SJSA1 (cell line): ENCODE measurements around the gene MYH9. TPM values are rescaled to one million over a fixed set of nuclear protein-coding genes. Genes with fewer than 3 reads are reported as not detected.
"Not testable (repeated sequence)": the region's sequence is repeated elsewhere in the genome, so short reads cannot be mapped to it uniquely, and the experiment has no call there.

Source experiments
- DNase-seq, 2 experiments: peaks; one replicate each; pipeline ENCODE4 v3.0.0-alpha.2; 2015 to 2020; ENCODE audit warnings: low spot score in 2 of 2, low read depth in 1 of 2
- H3K27ac ChIP-seq: fragments of 250-450 bp; sonication (Bioruptor Pico); 2 replicates; pipeline ENCODE4 v1.5.1; 2020; ENCODE audit warnings: mild to moderate bottlenecking, moderate library complexity
- H3K27me3 ChIP-seq: fragments of 250-450 bp; sonication (Bioruptor Pico); replicated peaks from 2 replicates; pipeline ENCODE4 v1.5.1; 2020; ENCODE audit warnings: mild to moderate bottlenecking, moderate library complexity
- H3K36me3 ChIP-seq: fragments of 250-450 bp; sonication (Bioruptor Pico); 2 replicates; pipeline ENCODE4 v1.5.1; 2020; ENCODE audit warnings: mild to moderate bottlenecking
- H3K4me1 ChIP-seq: fragments of 250-450 bp; sonication (Bioruptor Pico); replicated peaks from 2 replicates; pipeline ENCODE4 v1.6.1; 2021; ENCODE audit warnings: mild to moderate bottlenecking
- H3K4me3 ChIP-seq: fragments of 250-450 bp; sonication (Bioruptor Pico); 2 replicates; pipeline ENCODE4 v1.5.1; 2020; ENCODE audit warnings: mild to moderate bottlenecking
- H3K9me3 ChIP-seq: fragments of 250-450 bp; sonication (Bioruptor Pico); replicated peaks from 2 replicates; pipeline ENCODE4 v1.5.1; 2020; ENCODE audit warnings: mild to moderate bottlenecking
- total RNA-seq: library from RNA; depleted of rRNA; stranded (reverse); fragments of >200 nt; shearing (Covaris generic); gene quantifications from 2 replicates; pipeline ENCODE4 v1.2.3, GENCODE V29; 2014; rRNA removed

The MYH9 gene
- 510 and 668 TPM in 2 replicates for total RNA-seq

DNA sequence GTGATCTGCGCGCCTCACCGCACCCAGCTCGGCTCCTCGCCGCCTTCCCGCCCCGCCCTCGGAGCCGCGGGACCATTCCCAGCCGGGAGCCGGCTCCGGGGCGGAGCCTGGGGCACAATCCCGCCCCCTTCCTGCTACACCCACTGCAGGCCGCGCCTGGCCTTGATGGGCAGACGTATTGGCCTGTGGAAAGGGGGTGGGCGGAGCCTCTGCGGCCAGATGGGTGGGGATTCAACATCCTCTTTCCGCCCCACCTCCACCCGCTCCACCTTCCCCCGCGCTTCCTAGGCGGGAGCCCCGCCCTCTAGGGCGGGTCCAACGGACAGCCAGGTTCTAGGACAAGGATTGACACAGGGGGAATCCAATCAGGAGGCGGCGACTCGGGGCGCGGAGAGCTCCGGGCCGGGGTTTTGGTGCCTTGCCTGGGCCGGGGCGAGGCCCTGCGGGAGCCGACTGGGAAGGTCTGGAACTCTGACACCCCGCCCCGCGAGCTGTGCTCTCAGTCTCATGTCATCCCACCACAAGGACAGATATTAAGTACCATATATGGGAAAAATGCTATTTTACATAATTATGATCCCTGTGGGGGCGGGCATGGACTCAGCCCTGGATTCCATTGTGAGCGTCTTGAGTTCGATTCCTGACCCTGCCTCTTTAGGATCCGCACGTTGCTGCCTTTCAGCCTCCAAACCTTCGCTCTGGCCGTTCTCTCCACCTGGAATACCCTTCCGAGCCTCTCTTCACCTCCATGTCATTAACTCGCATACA, at the start of gene MYH9:
Gene MYH9 (minus strand): TSS at position 9 of the 768 bp plus-strand sequence. CDS start 38,731 bp downstream, outside the sequence.
- peaks cover 44% of the 10 kb centered on the region for H3K36me3 ChIP-seq
- H3K4me3 ChIP-seq, result peak within 1 kb of the TSS; percentile 88
- H3K27me3 ChIP-seq, result no peaks in the 10 kb centered on the region
- peak; percentile 100 for DNase-seq
- H3K27ac ChIP-seq, result peak within 1 kb of the TSS; percentile 64
- H3K9me3 ChIP-seq, result no peaks in the 10 kb centered on the region
- H3K4me1 ChIP-seq, result peaks cover 31% of the 10 kb centered on the region

DNA sequence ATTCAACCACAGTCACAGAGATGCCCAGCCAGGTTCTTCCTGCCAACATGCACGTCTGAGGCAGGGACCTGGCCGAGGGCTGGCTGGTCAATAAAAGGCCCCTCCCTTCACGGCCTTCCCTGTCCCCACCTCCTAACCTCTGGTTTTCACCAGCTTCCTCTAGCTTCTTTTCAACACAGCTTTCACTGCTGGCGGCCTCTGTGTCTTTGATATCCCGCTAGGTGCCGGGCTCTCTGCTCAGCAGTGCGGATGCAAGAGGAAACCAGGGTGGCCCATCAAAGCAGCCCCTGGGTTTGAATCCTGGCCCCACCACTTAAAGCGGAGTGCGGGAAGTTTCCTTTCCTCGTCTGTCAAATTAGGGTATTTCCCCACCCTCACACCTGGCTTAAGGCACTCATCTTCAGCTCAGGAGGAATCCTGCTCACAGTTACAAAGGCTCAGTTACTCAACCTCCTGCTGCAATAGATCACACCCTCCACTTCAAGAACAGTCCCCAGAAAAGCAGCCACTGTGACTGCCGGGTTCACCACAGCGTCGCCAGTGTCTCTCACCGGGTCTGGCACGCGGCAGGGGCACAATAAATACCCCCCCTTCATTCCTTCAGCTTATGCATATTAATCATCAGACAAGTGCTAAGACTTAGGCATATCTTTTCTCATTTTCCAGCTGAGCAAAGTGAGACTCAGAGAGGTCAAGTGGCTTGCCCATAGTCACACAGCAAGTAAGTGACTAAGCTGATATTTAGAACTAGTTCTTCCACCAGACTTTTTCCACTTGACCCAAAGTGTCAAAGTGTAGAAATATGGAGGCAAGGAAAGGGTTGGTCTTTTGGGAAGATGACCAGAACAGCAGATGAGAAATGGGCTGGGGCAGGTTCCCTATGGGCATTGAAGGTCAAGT, 48.0 kb upstream of the MYH9 start:
- H3K4me3 ChIP-seq, result no peak overlapping the region
- no peaks in the 10 kb centered on the region for H3K9me3 ChIP-seq
- DNase-seq, result no peak
- no peaks in the 10 kb centered on the region for H3K27me3 ChIP-seq
- peaks cover 80% of the 10 kb centered on the region for H3K4me1 ChIP-seq
- no peaks in the 10 kb centered on the region for H3K36me3 ChIP-seq
- H3K27ac ChIP-seq, result no peak overlapping the region

DNA sequence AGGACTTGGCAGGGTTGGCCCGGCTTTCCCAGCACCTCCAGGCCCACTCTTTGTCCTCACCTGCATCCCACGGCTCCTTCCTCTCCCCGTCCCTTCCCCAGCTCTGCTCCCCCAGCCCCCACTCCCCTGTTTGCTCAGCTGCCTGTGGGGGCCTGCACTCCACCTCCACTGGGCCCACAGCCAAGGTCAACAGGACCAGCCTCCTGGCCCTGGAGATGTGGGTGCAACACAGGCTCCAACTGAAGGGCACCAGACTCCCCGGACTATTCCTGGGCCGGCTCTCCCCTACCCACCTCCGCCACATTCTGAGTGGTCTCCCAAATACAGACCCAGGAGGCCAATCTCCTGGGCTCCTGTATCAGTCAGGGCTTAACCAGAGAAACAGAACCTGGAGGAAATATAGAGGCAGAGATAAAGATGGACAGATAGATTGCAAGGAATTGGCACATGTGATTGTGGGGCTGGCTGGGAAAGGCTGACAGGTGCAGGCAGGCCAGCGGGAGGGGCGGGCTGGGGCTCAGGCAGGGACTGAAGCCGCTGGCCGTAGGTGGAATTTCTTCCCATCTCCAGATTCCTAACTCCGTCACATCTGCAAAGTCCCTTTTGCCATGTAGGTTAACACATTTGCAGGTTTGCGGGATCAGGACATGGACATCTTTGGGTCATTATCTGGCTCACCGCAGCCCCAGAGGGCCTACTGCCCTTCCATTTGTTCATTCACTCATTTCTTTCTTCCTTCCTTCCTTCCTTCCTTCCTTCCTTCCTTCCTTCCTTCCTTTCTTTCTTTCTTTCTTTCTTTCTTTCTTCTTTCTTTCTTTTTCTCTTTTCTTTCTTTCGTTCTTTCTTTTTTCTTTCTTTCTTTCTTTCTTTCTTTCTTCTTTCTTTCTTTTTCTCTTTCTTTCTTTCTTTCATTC, 45.8 kb upstream of the MYH9 start:
- Histone ChIP-seq H3K9me3 (no peaks in the 10 kb centered on the region), H3K27me3 (no peaks in the 10 kb centered on the region), H3K36me3 (no peaks in the 10 kb centered on the region), H3K4me3 (no peak overlapping the region), H3K4me1 (peaks cover 61% of the 10 kb centered on the region), H3K27ac (no peak overlapping the region)
- DNase-seq, result no peak

DNA sequence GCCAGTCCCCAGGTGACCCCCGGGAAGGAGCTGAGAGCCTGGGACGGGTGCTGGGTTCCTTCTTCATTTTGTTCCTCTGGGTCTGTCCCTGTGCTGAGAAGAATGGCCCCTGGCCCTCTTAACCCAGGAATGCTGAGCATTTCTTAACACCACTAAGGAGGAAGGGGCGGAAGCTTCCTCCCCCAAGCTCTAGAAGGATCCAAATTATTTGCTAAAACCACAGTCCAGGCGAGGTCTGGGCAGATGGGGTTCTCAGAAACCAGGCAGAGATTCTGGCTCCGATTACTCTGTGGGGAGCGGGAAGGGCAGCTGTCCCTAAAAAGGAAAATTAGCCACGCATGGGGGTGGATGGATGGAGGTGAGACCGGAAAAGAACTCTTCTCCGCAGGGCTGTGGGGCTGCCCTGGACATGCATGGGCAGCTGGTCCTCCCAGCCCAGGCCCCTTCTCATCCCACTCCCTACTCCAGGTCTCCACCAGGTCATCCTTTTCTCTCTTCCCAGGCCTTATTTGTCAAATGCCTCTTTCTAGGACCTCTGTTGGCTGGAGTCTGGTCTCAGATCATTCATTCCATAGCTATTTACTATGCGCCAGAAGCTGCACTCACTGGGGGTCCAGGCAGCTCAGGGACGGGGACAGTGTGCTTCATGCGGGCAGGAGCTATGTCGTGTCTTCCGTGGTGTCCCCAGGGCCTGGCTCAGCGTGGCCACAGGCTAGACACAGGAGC, 45.0 kb upstream of the MYH9 start:
- Histone ChIP-seq H3K27me3 (no peaks in the 10 kb centered on the region), H3K9me3 (no peaks in the 10 kb centered on the region), H3K36me3 (no peaks in the 10 kb centered on the region), H3K4me3 (no peak overlapping the region), H3K4me1 (peaks cover 60% of the 10 kb centered on the region), H3K27ac (no peak overlapping the region)
- DNase-seq, result peak in 1 of 2 experiments; percentile 40

DNA sequence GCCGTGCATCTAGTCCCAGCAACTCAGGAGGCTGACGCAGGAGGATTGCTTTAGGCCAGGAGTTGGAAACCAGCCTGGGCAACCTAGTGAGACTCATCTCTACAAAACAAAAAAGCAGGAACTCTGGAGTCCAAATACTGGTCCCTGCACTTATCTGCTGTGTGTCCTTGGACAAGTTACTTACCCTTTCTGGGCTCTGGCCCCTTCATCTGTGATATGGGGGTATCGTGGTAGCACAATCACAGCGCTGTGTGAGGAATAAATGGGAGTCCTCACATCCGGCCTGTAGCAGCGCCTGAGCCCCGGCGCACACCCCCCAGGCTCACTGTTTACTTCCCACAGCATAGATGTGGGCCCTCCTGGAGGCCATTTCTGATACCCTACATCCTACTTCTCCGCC, 44.2 kb upstream of the MYH9 start:
- H3K4me1 ChIP-seq, result peaks cover 61% of the 10 kb centered on the region
- no peak overlapping the region for H3K27ac ChIP-seq
- DNase-seq, result no peak
- no peak overlapping the region for H3K4me3 ChIP-seq
- H3K9me3 ChIP-seq, result no peaks in the 10 kb centered on the region
- no peaks in the 10 kb centered on the region for H3K27me3 ChIP-seq
- H3K36me3 ChIP-seq, result no peaks in the 10 kb centered on the region

DNA sequence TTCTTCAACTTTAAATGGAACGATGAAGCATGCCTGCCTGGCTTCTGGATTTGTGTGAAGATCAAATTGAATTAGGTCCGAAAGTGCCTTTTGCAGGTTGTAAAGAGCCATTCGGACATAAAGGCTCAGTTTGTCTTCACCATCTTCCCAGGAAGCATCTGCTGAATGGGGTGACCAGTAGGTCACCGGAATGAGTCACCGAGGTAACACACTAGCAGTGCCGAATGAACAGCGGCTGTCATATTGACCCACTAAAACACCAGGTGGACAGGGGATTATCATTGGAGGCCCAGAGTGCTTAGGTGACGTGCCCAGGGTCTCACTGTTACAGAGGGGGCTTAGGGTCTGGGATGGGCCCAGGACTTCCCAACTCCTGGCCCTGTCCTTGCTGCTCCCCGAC, 43.1 kb upstream of the MYH9 start:
- no peaks in the 10 kb centered on the region for H3K9me3 ChIP-seq
- DNase-seq, result no peak
- H3K4me3 ChIP-seq, result no peak overlapping the region
- no peak overlapping the region for H3K27ac ChIP-seq
- H3K4me1 ChIP-seq, result peaks cover 60% of the 10 kb centered on the region
- no peaks in the 10 kb centered on the region for H3K36me3 ChIP-seq
- no peaks in the 10 kb centered on the region for H3K27me3 ChIP-seq

DNA sequence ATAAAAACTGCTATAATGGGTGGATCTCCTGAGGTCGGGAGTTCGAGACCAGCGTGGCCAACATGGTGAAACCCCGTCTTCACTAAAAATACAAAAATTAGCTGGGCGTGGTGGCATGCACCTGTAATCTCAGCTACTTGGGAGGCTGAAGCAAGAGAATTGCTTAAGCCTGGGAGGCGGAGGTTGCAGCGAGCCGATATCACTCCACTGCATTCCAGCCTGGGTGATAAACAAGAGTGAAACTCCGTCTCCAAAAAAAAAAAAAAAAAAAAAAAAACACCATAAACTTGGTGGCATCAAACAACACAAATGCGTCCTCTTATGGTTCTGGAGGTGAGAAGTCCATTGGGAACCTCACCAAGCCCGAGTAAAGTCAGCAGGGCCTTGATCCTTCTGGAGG, 40.2 kb upstream of the MYH9 start:
- H3K9me3 ChIP-seq, H3K36me3 ChIP-seq, H3K27me3 ChIP-seq, H3K27ac ChIP-seq, DNase-seq, H3K4me3 ChIP-seq: not testable (repeated sequence)
- peaks cover 58% of the 10 kb centered on the region for H3K4me1 ChIP-seq

DNA sequence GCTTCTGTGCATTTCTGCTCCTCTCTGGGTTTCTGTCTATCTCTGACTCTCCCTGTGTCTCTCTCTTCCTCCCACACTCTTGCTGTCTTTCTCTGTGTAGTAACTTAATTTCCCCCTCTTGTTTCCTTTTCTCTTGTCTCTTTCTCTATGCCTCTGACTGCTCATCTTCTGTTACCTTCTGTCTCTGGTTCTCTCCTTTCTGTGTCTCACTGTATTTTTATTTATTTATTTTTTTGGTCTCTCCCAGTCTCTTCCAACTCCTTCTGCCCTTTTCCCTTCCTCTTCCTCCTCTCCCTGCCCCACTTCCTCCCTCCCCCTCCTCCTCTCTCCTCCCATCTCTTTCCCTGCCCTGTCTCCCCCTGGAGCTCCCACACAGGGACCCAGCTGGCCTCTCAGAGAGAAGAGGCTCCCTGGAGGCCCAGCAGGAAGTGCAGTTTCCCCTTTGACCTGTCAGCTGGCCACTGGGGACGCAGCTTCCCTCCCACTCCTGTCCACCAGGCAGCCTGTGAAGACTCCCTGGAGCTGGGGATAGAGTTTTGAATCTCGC, 38.3 kb upstream of the MYH9 start:
- no peak overlapping the region for H3K4me3 ChIP-seq
- no peaks in the 10 kb centered on the region for H3K27me3 ChIP-seq
- no peaks in the 10 kb centered on the region for H3K36me3 ChIP-seq
- no peak overlapping the region for H3K27ac ChIP-seq
- H3K4me1 ChIP-seq, result peaks cover 40% of the 10 kb centered on the region
- no peaks in the 10 kb centered on the region for H3K9me3 ChIP-seq
- DNase-seq, result no peak

DNA sequence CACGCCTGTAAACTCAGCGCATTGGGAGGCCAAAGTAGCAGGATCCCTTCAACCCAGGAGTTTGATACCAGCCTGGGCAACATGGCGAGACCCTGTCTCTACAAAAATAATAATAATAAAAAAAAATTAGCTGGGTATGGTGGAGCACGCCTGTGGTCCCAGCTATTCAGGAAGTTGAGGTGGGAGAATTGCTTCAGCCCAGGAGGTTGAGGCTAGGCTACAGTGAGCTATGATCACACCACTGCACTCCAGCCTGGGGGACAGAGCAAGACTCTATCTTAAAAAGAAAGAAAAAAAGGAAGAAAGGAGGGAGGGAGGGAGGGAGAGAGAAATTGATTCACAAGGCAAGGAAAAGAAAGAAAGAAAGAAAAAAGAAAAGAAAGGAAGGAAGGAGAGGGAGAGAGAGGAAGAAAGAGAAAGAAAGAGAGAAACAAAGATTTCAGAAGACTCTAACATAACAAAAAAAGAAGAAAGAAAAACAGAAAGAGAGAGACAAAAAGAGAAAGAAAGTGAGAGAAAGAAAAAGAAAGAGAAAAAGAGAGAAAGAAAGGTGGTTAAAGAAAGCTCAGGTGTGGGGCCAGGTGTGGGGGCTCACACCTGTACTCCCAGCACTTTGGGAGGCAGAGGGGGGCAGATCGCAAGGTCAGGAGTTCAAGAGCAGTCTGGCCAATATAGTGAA, 37.3 kb upstream of the MYH9 start:
- DNase-seq, result no peak
- Histone ChIP-seq H3K36me3 (no peaks in the 10 kb centered on the region), H3K4me3 (no peak overlapping the region), H3K9me3 (no peaks in the 10 kb centered on the region), H3K27me3 (no peaks in the 10 kb centered on the region), H3K4me1 (peaks cover 45% of the 10 kb centered on the region), H3K27ac (no peak overlapping the region)

DNA sequence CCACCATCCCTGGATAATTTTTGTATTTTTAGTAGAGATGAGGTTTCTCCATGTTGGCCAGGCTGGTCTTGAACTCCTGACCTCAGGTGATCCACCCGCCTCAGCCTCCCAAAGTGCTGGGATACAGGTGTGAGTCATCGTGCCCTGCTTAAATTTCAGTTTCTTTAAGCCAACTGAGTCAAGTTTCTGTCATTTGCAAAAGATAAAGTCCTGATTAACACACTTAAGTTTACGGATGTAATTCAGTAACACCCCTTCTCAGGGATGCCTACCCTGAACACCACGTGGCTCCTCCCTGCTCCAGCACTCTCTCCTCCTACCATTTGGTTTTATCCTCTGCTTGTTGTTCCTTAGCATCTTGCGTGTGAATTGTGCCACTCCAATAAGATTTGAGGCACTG, 36.7 kb upstream of the MYH9 start:
- H3K27me3 ChIP-seq, DNase-seq, H3K27ac ChIP-seq, H3K4me3 ChIP-seq, H3K9me3 ChIP-seq, H3K36me3 ChIP-seq: not testable (repeated sequence)
- peaks cover 50% of the 10 kb centered on the region for H3K4me1 ChIP-seq

DNA sequence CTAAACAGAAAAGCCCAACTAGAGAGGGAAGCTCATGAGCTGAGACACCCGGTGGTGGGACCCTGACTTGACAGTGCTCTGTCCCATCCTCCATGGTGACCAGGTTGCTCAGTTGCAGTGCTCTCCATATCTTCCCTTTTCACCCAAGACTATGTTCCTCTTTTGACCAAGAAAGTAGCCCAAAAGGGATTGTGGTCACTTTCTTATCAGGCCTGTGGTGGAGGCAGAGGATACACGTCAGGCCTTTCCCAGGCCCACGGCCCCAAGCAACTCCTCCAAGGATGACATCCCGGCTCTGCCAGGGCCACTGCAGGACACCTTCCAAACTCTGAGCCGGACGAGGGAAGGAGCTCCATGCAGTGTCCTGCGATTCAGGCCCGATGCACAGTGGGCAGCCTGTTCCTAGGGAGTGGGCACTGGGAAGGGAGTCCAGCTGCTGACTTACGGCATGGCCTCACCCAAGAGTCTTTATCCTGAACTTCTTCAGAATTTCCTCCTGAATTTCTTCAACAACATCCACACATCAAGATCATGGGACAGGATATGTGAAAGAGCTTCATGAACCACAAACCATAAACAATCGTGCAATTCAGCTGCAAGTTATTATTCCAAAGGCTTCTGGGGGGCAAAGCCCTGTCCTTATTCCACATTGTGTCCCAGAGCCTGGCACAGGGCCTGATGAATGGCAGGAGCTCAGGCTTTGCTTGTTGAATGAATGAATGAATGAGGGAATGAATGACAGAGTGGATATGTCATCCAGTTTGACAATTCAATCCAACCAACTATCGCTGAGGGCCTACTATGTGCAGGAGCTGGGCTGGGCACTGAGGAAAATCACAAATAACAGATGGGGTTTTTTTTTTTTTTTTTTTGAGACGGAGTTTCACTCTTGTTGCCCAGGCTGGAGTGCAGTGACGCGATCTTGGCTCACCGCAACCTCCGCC, 36.0 kb upstream of the MYH9 start:
- Histone ChIP-seq H3K27ac (peak overlapping the region; percentile 55), H3K9me3 (no peaks in the 10 kb centered on the region), H3K4me3 (no peak overlapping the region), H3K36me3 (no peaks in the 10 kb centered on the region), H3K4me1 (peaks cover 55% of the 10 kb centered on the region), H3K27me3 (no peaks in the 10 kb centered on the region)
- peak; percentile 64 to 76 for DNase-seq
